Measurements from ENCODE around the gene RRP1.

RRP1 gene

DNA sequence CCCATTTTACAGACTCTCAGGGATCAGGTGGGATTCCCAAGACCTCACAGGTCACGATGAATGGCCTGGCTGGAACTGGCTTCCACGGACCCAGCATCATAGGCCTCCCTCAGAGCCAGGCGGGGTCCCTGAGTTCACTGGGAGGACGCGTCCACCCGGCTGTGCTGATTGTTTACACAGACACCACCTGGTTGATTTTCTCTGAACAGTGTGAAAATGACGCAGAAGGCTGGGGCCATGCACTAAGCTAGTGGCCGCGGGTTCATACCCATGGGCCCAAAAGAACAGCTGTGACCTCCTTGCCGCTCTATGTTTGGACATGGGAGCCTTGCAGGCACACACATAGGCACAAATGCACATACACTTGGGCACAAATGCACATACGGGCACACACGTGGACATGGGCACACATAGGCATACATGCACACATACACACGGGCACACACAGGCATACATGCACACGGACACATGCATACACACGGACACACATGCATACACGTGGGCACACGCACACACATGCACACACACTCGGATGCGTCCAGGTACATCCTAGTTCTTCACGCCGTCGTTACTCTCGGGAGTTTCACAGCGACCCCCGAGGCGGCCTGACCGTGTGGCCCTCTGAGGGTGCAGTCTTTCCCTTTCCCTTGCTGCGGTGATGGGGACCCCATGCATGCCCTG lies 36.5 kb upstream of the RRP1 start:
- DNase-seq (ENCODE audit: low read depth), result no peak
- TF ChIP-seq, protein P1, sequence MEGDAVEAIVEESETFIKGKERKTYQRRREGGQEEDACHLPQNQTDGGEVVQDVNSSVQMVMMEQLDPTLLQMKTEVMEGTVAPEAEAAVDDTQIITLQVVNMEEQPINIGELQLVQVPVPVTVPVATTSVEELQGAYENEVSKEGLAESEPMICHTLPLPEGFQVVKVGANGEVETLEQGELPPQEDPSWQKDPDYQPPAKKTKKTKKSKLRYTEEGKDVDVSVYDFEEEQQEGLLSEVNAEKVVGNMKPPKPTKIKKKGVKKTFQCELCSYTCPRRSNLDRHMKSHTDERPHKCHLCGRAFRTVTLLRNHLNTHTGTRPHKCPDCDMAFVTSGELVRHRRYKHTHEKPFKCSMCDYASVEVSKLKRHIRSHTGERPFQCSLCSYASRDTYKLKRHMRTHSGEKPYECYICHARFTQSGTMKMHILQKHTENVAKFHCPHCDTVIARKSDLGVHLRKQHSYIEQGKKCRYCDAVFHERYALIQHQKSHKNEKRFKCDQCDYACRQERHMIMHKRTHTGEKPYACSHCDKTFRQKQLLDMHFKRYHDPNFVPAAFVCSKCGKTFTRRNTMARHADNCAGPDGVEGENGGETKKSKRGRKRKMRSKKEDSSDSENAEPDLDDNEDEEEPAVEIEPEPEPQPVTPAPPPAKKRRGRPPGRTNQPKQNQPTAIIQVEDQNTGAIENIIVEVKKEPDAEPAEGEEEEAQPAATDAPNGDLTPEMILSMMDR (conservative IDR thresholded peaks at IDR 0.05; ENCODE audit: control insufficient read depth, insufficient read depth, low read depth, low read length), result no peak
- H3K4me3 ChIP-seq (ENCODE audit: control insufficient read depth, low read depth, low read length), result no peak overlapping the region

DNA sequence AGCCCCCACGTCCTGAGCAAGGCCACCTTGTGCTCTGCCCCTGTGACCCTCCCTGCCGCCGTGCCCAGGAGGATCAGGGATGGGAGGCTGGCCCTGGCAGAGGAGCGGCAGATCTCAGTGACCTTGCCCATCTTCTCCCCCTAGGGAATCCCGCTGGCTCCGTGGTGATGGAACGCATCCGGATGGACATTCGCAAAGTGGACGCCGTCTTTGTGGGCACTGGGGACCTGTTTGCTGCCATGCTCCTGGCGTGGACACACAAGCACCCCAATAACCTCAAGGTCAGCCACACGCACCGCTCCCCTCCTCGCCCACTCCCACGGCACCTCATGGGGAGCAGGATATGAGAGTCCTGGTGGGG lies 36.0 kb upstream of the RRP1 start:
- no peak for DNase-seq (ENCODE audit: low read depth)
- no peak overlapping the region for H3K4me3 ChIP-seq (ENCODE audit: control insufficient read depth, low read depth, low read length)
- TF ChIP-seq, protein P1 (conservative IDR thresholded peaks at IDR 0.05; ENCODE audit: control insufficient read depth, insufficient read depth, low read depth, low read length), result no peak

DNA sequence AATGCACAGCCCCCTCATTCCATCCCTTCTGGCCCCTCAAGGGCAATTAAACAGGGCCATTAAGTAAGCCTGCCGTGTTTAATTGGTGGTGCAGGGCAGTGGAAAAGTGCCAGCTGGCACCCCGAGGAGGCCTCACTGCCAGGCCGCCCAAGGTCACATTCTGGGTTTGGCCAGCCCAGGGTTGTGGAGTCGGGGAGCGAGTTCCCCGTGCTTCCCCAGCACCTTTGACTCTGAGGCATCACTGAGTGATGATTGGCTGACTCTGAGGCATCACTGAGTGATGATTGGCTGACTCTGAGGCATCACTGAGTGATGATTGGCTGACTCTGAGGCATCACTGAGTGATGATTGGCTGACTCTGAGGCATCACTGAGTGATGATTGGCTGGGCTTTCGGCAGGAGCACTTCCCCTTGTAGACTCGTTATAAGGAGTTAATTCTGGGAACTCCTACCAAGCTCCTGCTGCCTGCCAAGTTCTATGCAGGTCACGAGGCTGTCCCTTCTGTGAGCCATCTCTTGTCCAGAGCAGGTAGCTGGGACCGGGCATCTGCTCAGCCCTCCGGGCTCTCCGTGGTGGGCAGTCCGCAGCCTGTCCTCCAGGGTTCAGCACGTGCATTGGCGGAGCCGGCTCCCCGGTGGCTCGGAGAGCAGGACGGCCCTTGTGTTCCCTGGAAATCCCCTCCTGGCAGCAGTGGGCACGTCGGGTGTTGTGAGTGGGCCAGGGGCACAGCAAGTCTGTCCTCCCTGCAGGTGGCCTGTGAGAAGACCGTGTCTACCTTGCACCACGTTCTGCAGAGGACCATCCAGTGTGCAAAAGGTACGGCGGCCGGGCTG lies 34.2 kb upstream of the RRP1 start:
- H3K4me3 ChIP-seq (ENCODE audit: control insufficient read depth, low read depth, low read length), result no peak overlapping the region
- TF ChIP-seq, protein P1 (conservative IDR thresholded peaks at IDR 0.05; ENCODE audit: control insufficient read depth, insufficient read depth, low read depth, low read length), result no peak
- no peak for DNase-seq (ENCODE audit: low read depth)

DNA sequence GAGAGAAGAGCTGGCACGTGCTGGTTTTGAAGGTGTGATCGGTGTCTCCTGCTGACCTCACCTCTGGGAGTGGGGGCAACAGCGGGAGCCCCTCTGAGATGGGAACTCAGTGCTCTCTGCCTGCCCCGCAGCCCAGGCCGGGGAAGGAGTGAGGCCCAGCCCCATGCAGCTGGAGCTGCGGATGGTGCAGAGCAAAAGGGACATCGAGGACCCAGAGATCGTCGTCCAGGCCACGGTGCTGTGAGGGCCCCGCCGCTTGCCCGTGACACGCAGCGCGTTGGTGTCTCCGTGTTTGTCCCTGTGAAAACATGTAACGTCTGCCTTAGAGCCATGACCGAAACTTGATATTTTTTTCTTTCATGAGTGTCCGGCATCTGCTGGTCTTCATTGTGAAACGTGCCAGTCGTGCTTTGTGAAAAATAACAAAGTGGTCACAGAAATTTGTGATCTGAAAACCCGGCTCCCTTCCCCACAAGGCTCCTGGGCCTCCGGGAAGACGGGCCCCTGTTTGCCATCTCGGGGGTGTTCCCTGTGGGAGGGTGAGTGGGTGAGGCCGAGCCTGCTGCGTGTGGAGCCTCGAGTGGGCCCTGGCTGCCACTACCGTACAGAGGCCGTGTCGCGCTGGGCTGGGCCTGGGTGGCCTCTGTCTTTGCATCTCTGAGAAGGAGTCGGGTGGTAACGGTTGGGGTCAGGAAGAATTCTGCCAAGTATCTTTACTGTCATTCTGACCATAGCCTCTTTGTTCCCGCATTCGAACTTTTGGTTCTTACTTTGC lies 33.4 kb upstream of the RRP1 start:
- TF ChIP-seq, protein P1 (conservative IDR thresholded peaks at IDR 0.05; ENCODE audit: control insufficient read depth, insufficient read depth, low read depth, low read length), result no peak
- DNase-seq (ENCODE audit: low read depth), result no peak
- H3K4me3 ChIP-seq (ENCODE audit: control insufficient read depth, low read depth, low read length), result no peak overlapping the region

DNA sequence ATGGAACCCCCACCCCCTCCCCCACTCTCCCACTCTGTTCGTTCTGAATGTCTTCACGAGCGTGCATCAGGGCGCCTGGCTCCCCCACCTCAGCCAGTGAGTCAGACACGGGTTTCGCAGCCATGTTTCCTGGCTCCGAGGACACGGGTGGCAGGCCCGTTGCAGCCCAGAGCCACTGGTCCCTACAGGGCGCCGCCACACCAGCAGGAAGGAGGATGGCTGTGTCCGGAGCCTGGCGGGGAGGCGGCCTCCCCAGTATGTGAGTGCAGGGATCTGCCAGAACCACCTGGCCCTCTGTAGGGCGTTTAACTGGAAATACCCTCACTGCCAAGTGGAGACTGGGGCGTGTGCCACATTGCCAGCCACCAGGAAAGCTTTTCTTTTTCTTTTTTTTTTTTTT lies 31.8 kb upstream of the RRP1 start:
- TF ChIP-seq, protein P1 (conservative IDR thresholded peaks at IDR 0.05; ENCODE audit: control insufficient read depth, insufficient read depth, low read depth, low read length), result no peak
- H3K4me3 ChIP-seq (ENCODE audit: control insufficient read depth, low read depth, low read length), result no peak overlapping the region
- DNase-seq (ENCODE audit: low read depth), result no peak

DNA sequence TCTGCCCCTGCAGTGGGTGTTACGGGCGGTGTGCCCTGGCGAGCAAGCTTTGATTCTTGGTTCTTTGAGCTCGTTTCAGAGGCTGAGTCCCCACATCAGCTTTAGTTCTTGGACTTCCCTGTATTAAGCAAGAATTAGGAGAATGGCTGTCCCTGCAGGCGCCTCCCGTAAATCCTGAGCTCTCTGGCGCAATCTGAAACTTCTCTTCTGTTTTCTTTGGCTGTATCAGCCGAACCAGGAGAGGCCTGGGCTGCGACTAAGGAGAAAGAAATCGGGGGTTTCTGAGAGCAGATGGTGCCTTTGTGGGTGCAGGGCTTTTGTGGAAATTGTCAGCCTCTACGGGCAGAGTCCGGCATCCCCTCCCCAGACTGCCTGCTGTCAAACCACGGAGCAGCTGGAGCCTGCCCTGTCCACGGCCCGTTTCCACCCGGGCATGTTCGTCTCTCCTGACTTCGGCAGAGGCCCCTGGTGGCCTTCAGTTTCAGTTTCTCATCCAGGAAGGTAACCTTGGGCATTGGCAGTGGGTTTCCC lies 31.2 kb upstream of the RRP1 start:
- no peak overlapping the region for H3K4me3 ChIP-seq (ENCODE audit: control insufficient read depth, low read depth, low read length)

More for the DNA sequence above, 31.2 kb upstream of the RRP1 start:
- TF ChIP-seq, protein P1 (conservative IDR thresholded peaks at IDR 0.05; ENCODE audit: control insufficient read depth, insufficient read depth, low read depth, low read length), result no peak
- peak; percentile 71 for DNase-seq (ENCODE audit: low read depth)

Measured in fibroblast of mammary gland (primary cell).